Lung microvascular endothelial cell (primary cell): ENCODE results near the gene ARSJ. TPM values are rescaled to one million over a fixed set of nuclear protein-coding genes. Genes with fewer than 3 reads are reported as not detected.

ENCODE experiments used
- DNase-seq, 2 donors: peaks; one replicate each; pipeline versions ENCODE4 v3.0.0 to v3.0.0-alpha.2; 2010; ENCODE audit warnings: low read depth in 2 of 2
- total RNA-seq: library from RNA; depleted of rRNA; stranded (reverse); fragments of >200 nt; gene quantifications from 2 replicates; pipeline ENCODE4 v1.2.1, GENCODE V29; 2014

ARSJ gene
- total RNA-seq, 1 donor from 2014 or later: 13.9 TPM

- DNase-seq: peak; percentile 21 to 49
These were observed 77.3 kb downstream of the ARSJ start for GRCh38 chr4:113901994-113902787.

- DNase-seq: no peak
These were observed 80.0 kb downstream of the ARSJ start for GRCh38 chr4:113899271-113900070.

GRCh38 chr4:113893546-113893945, 85.9 kb downstream of the ARSJ start:
- DNase-seq: peak; percentile 36 to 39

GRCh38 chr4:113888006-113888405, 91.4 kb downstream of the ARSJ start:
- DNase-seq: no peak

GRCh38 chr4:113885291-113885690, 94.2 kb downstream of the ARSJ start:
- DNase-seq: peak in 1 of 2 donors; percentile 12

- DNase-seq: no peak
These were observed 94.8 kb downstream of the ARSJ start for GRCh38 chr4:113884655-113885054.

- peak; percentile 77 to 90 for DNase-seq
These were observed 96.8 kb downstream of the ARSJ start for GRCh38 chr4:113882668-113883067.

GRCh38 chr4:113881256-113881655, 98.2 kb downstream of the ARSJ start:
- no peak for DNase-seq

GRCh38 chr4:113880240-113881028, 99.0 kb downstream of the ARSJ start:
- DNase-seq: no peak

GRCh38 chr4:113878668-113879067, 100.8 kb downstream of the ARSJ start:
- DNase-seq: peak; percentile 50 to 52

GRCh38 chr4:113874480-113874879, 105.0 kb downstream of the ARSJ start:
- DNase-seq: no peak

- no peak for DNase-seq
These were observed 105.9 kb downstream of the ARSJ start for GRCh38 chr4:113873508-113873907.

- no peak for DNase-seq
These were observed 106.8 kb downstream of the ARSJ start for GRCh38 chr4:113872426-113873260.

- no peak for DNase-seq
These were observed 108.4 kb downstream of the ARSJ start for GRCh38 chr4:113871080-113871479.

GRCh38 chr4:113869743-113870375, 109.6 kb downstream of the ARSJ start:
- DNase-seq: peak; percentile 8 to 77

GRCh38 chr4:113866611-113867010, 112.8 kb downstream of the ARSJ start:
- DNase-seq: no peak

GRCh38 chr4:113858924-113859323, 120.5 kb downstream of the ARSJ start:
- no peak for DNase-seq

GRCh38 chr4:113851816-113852215, 127.6 kb downstream of the ARSJ start:
- DNase-seq: no peak
